GM19463 (cell line): ENCODE results near the gene PAFAH1B2.
"Not testable (repeated sequence)": the region's sequence is repeated elsewhere in the genome, so short reads cannot be mapped to it uniquely, and the experiment has no call there.

Experiments
- ATAC-seq: cut with Tn5 transposase; IDR thresholded peaks from one replicate; pipeline ENCODE4 v1.9.1; 2021; ENCODE audit warnings: mild to moderate bottlenecking, moderate library complexity; ENCODE audit not compliant: unreplicated experiment

Gene PAFAH1B2

DNA sequence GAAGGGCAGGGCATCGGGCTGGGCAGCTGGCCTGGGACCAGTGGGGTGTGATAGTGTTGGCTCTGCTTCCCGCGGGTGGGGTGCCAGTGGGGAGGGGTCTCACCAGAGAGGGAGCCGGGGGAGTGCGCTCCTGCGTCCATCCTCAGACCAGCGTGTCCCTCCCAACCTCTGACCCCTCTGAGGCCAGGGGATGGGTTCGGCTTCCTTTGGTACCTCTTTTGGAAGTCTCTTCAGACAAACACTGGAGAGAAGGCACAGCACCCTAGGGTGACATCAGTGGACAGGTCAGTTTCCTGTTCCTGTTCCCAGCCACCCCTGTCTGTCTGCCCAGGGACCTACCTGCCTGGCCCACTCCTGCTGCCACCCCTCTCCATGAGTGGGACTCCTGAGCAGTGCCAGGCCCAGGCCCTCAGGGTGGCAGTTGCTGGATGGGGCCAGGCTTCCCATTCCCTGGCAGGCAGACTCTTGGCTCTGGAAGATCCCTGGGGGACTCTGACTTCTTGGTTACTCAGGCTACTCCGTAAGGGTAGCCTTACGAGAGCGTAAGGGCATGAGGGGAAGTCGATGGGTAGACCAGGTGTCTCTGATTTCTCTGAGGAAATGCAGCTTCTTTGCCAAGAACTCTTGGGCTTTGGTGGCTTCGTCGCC, 57.7 kb downstream of the PAFAH1B2 start:
- no peak for ATAC-seq

DNA sequence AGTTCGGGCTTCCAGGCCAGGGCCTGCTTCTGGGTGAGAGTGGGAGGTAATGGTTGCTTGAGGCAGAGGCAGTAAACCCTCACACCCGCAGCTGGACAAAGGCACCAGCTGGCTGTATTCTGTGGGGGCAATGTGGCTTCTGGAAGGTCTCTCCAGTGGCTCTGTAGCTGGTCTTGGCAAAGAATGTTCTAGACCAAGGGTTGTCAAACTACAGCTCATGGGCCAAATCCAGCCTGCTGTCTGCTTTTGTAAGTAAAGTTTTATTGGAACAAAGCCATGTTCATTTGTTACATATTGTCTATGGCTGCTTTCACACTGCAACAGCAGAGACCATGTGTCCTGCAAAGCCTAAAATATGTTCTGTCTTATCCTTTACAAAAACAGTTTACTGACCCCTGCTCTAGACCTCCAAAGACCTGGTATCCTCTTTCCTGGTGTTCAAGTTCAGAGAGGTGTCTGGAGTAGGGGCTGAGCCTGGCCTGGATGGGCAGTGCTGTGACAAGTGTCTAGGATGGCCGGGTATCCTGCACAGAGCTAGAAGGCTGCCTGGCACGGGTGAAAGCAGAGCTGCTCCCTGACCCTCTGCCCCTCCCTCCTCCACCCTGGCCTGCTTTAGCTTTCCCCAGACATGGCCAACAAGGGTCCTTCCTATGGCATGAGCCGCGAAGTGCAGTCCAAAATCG, 58.4 kb downstream of the PAFAH1B2 start:
- ATAC-seq: no peak

DNA sequence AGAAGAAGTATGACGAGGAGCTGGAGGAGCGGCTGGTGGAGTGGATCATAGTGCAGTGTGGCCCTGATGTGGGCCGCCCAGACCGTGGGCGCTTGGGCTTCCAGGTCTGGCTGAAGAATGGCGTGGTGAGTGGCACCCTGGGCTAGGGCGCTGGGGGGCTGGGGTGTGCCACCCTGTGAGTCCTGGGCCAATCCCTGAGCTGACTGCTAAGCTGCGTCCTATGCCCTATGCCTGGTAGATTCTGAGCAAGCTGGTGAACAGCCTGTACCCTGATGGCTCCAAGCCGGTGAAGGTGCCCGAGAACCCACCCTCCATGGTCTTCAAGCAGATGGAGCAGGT, 59.0 kb downstream of the PAFAH1B2 start:
- ATAC-seq: no peak

DNA sequence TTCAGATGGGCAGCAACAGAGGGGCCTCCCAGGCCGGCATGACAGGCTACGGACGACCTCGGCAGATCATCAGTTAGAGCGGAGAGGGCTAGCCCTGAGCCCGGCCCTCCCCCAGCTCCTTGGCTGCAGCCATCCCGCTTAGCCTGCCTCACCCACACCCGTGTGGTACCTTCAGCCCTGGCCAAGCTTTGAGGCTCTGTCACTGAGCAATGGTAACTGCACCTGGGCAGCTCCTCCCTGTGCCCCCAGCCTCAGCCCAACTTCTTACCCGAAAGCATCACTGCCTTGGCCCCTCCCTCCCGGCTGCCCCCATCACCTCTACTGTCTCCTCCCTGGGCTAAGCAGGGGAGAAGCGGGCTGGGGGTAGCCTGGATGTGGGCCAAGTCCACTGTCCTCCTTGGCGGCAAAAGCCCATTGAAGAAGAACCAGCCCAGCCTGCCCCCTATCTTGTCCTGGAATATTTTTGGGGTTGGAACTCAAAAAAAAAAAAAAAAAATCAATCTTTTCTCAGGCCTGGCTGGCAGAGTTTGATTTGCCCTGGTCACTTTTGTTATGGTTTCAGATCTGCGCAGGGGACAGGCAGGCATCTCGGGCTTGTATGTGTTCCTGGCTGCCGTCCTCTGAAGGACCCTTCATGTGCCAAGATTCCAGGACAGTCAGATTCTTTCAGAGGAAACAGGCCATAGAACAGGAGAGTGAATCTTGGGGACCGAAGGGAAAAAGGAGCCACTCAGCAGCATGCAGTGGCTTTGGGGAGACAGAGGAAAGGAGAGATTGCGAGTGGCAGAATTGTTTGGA, 60.4 kb downstream of the PAFAH1B2 start:
- no peak for ATAC-seq

DNA sequence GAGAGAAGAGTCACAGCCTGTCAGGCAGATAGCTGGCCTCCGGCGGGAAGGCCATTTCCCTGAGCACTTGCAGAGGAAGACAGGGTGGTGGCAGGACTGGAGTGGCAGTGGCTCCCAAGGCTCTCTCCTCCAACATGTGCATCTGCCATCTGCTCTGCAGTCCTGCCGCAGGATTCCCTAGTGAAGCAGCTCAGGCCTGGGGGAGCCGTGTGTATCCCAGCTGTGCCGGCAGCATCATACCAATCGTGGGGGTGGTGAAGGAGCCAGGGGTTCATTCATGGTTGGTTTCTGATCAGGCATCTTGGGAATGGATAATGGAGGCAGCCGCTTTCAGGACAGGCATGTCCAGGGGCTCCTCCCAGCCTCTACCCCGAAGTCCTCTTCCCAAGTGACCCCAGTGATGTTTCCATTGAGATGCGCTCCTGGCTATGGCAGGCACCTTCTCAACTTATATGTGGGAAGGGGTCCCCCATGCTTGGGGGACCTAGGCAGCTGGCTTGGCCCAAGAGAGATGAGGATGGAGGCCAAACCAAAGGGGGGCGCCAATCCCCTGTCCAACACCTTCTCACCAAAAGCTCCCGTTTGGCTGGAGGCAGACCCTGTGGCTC, 61.2 kb downstream of the PAFAH1B2 start:
- ATAC-seq: no peak

DNA sequence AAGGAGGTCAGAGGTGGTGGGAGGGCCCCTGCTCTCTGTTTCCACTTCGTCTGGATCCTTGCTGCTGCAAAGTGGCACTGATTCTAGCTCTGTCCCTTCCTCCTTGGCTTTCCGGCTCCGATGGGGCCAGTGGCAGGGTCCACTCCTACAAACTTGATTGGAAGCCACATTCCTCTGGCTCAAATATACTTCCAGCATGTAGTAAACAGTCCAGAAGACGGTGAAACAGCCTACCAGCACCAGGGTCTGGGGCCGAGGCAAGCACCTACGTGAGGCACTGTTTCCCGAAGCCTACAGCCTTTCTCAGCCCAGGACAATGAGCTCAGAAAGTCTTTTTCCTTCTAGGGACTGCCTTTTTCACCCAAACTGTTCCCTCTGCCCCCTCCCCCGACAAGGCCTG, 62.0 kb downstream of the PAFAH1B2 start:
- not testable (repeated sequence) for ATAC-seq

DNA sequence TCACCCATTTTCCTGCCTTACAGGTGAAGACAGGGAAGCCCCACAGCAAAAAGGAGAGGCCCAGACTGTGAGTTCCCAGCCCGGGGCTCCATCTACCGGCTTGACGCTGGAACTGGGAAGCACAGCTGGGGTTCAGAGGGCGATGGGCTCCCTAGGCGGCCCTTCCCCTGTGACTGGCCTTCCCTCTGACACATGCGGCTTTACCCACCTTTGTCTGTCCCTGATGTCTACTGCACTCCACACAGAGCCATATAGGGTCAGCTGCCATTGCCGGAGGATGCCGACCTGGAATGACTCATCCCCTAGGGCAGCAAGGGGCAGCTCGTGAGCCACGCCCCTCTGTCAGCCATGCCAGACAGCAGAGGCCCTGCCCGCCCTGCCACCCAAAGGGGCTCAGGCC, 62.8 kb downstream of the PAFAH1B2 start:
- ATAC-seq: not testable (repeated sequence)

DNA sequence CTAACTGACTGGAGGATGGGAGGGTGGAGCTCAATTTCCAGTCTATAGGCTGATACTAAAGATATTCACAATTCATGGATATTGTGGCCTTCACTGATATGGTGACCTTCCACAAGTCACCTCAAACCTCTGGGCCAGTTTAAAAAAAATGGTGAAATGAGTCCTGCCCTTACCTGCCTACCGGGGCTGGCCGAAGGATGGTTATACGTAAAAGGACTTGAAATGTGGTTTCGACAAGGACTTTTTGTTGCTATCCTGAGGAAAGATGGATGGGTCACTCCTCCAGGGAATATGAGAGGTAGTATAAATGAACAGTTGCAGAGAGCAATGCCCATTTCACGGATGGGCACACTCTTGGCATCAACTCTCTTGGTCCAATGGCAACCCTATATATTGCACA, 63.4 kb downstream of the PAFAH1B2 start:
- ATAC-seq: not testable (repeated sequence)

DNA sequence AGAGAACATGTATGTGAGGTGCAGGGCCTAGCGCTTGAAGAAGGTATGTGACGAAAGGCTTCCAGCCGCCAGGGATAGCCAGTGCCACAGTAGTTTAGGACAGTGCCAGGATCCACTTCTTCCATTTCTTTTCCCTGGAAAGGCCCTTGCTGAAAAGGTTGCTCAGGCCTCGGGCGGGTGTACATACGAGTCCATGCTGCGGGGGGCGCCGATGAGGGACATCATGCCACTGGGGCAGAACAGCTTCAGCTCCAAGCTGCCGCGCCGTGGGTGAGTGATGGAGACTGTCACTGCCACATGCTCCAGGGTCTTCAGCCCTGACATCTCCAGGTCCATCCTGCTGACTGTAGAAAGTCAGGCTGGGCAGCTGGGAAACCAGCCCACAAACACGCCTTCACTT, 64.6 kb downstream of the PAFAH1B2 start:
- not testable (repeated sequence) for ATAC-seq

DNA sequence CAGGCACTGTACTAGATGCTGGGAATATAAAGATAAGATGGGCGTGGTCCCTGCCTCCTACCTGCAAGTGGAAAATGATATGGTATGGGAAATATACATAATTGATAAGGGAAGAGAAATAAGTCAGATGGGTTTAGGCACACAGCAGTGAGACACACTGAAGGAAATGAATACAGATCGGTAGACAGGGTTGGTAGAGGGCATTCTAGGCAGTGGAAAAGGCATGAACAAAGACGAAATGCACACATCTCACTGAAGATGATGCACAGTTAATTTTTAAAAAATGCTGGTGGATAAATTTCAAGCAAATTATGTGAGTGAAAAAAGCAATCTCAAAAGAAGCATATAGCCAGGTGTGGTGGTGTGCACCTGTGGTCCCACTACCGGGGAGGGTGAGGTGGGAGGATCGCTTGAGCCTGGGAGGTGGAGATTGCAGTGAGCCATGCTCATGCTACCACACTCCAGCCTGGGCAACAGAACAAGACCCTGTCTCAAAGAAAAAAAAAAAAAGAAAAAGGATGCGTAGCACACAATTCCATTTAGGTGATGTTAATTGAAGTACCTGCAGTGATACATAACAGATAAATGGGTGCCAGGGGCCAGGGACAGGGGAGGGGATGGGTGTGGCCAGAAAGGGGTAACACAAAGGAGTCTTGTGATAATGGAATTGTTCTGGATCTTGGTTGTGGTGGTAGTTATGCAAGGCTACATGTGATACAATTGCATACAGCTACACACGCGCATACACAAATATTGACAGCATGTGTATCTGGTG, 65.5 kb downstream of the PAFAH1B2 start:
- ATAC-seq: not testable (repeated sequence)

DNA sequence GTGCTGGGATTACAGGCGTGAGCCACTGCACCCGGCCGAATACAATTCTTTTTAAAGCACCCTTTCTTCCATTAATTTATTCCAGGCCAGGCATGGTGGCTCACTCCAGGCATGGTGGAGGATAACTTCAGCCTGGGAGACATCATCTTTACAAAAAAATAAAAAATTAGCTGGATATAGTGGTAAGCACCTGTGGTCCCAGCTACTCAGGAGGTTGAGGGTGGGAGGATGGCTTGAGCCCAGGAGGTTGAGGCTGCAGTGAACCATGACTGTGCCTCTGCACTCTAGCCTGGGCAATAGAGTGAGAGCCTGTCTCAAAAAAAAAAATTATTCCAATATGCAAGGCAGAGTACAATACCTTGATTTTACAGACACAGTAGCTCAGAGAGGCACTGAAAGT, 66.5 kb downstream of the PAFAH1B2 start:
- ATAC-seq: no peak

DNA sequence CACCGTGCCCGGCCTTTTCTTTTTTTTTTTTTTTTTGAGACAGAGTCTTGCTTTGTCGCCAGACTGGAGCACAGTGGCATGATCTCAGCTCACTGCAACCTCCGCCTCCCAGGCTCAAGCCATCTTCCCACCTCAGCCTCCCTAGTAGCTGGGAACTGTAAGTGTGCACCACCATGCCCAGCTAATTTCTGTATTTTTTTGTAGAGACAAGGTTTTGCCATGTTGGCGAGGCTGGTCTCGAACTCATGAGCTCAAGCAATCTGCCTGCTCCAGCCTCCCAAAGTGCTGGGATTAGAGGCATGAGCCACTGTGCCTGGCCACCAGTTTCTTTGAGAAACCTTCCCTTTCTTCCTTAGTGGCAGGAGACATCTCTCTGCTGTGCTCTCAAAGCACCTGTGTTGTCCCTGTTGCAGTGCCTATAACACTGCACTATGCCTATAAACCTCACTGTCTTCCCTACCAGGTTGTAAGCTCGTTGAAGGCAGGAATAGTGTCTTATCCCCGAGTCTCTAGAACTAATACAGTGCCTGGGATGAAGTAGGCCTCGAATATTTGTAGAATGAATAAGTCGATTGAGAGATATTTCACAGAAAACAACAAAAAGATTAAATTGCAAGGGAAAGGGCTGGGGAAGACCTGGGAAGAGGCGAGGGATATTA, 68.7 kb downstream of the PAFAH1B2 start:
- ATAC-seq: no peak

DNA sequence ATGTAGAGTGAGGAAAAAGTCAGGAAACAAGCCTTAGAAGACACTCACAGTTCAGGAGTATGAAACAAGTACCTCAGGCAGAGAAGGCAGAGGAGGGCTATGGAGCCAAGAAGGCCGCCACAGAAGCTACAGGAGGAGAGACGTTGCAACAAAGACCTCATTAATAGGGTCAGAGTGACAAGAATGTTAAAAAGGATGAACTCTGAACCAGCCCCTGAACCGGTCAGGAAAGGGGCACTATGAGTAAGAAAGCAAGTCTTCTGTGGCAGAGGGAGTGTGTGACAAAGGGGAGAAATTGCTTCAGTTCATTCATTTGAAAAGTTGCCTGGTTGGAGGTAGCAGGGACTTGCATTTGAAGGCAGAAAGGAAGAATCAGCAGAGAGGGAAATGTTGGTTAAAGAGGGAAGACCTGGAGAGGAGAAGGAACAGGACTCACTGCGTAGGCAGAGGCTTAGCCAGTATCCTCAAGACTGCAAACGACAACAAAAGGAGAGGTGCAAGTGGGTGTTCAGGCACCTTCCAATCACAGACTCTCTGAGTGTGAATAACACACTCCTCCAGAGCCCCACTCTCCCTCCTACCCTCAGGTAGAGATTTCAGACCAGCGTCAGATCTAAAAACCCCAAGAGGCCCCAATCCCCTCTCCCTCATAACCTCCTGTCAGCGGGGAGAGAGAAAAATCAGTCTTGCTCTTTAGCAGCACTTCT, 70.5 kb downstream of the PAFAH1B2 start:
- no peak for ATAC-seq

DNA sequence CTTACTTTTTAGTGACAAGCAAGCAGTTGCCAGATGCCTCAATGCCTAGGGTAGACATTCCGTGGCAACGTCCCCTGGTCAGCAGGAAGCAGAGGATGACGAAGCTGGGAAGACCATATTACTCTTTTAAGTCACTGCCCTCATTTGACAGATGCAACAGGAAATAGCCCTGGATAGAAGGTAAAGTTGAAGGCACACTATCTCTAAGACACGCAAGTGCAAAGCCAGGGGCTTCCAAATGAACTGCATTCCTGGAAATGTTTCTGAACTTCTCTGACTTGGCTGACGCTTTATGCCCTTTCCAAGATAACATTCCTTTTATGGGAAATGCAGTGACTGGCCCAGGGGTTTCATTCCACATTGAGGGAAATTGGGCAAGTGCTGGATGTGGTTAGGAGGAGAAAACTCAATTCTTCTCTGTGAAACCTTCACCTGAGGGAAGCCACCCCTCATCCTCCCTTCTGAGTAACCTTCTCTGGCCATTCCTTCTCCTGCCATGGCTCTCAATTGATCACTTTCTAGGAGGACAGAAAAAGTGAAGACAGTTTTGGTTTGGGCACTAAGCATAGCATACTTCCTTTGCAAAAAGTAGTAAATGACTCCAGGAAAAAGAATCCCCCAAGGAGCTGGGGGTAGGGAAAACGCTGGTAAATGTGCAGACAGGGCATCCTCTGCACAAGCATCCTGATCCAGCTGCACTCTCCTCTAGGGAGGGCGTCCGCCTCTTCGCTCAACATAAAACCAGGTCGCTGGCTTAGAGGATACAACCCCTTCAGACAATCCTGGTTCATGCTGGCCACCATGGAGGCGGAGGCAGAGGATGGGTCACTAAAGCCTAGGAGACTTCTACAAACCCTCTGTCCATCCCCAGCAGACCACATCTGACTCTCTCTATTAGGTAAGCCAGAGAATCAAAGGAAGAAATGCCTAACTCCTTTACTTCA, 73.3 kb downstream of the PAFAH1B2 start:
- no peak for ATAC-seq

DNA sequence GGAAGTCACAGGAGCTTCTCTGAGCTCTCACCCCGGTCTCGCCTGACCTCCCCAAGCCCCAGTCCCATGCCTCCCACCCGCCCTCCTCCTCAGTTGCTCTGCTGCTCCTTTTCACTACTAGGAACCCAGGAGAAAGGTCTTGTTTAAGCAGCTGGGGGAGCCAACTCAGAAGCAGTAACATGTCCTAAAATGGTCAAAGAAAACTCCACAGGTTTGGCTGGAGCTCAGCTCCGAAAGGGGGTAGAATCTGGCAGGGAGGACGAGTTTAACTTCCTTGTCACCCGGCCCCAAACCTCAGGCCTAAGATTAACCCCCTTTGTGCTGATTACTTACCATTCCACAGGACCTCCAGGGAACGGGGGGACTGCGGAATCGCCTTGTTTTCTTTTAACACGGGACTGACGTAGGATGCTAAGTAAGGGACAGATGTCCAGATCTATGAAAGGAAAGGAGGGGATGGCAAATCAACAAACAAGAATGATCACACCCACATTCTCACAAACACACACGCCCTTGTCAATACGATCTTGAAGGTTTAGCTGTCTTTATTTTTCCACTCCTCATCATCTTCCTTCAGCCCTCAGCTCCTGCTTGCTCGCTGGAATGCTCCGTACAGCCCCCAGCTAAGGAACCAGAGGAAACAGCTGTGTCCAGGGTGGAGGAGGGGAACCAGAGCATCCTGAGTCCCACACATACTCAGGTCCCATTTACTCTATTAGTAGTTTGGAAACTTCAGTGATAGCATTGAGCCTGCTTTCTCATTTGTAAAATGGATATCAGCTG, 74.2 kb downstream of the PAFAH1B2 start:
- ATAC-seq: no peak

DNA sequence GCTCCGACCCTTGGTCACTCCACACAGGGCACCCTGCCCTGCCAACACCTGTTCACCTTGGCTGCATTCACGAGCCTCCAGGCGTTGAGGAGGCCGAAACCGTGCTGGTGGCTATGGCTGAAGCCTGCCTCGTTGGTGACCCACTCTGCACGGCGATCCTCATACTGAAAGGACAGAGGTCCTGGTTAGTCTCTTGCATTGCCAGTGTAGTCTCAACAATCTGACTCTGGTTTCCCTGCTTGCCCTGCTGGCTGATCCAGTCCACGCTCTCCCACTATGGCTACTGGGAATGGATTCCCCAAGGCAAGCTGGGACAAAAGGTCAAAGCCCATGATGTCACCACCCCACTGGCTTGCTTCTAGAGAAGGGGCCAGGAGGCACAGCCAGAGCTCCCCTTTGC, 74.9 kb downstream of the PAFAH1B2 start:
- ATAC-seq: no peak

DNA sequence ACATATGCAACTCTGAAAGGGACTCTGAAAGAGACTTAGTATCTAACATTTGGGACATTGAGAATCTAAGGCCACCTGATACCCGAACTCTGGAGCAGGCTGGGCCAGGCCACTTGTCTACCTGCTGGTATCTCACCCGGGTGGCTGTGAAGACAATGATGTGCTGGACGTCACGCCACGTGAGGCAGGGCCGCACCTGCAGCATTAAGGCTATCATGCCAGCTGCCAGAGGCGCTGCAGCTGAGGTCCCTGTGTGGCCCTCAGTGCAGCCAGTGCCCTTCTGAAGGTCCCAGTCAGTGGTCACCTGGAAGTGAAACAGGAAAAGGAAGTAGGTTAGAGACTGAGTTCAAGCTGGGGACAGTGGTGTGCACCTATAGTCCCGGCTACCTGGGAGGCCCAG, 75.4 kb downstream of the PAFAH1B2 start:
- no peak for ATAC-seq

DNA sequence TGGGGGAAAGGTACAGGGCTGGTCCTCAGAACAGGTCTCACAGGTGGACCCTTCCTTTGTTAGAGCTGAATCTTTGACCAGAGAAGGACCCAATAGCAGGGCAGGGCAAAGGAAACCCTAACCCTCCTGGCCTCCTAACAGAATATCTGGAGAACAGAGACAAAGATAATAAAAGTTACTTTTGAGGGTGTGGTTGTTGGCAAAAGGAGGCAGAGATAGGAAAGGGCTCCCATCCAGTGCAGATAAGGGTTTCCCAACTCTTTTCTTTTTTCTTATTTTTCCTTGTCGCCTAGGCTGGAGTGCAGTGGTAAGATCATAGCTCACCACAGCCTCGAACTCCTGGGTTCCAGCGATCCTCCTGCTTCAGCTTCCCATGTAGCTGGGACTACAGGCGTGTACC, 75.9 kb downstream of the PAFAH1B2 start:
- no peak for ATAC-seq
